OCI-LY3 (cell line): ENCODE results near the gene POU5F1.

Experiments used
- H2AFZ ChIP-seq: fragments of 200-600, 300-600 bp; shearing (Covaris generic); 2 replicates; pipeline ENCODE4 v1.6.0; 2014; ENCODE audit warnings: antibody characterized with exemption, low read depth, low read length
- H3K27ac ChIP-seq: fragments of 200-600, 300-600 bp; sonication (generic); 2 replicates; pipeline ENCODE4 v1.5.1; 2014; ENCODE audit warnings: mild to moderate bottlenecking, low read length, moderate library complexity, mixed read lengths
- H3K27me3 ChIP-seq: fragments of 200-600, 300-600 bp; sonication (generic); 2 replicates; pipeline ENCODE4 v1.6.1; 2014; ENCODE audit warnings: low read depth, low read length, mixed read lengths
- H3K36me3 ChIP-seq: fragments of 200-600, 300-600 bp; sonication (generic); replicated peaks from 2 replicates; pipeline ENCODE3; 2014; ENCODE audit warnings: low read depth, low read length, mixed read lengths
- H3K4me1 ChIP-seq: fragments of 300-600, 200-600 bp; sonication (generic); 2 replicates; pipeline ENCODE4 v1.6.1; 2014; ENCODE audit warnings: low read length, mixed read lengths
- H3K4me2 ChIP-seq: fragments of 200-600, 300-600 bp; sonication (generic); 2 replicates; pipeline ENCODE4 v1.6.1; 2014; ENCODE audit warnings: low read length, mixed read lengths
- H3K4me3 ChIP-seq: fragments of 300-600, 200-600 bp; sonication (generic); 2 replicates; pipeline ENCODE4 v1.5.1; 2014; ENCODE audit warnings: antibody characterized with exemption, mild to moderate bottlenecking, low read length, moderate library complexity
- H3K79me2 ChIP-seq: fragments of 300-600, 200-600 bp; shearing (Covaris generic); 2 replicates; pipeline ENCODE4 v1.6.1; 2014; ENCODE audit warnings: mild to moderate bottlenecking, low read length, mixed read lengths
- H3K9ac ChIP-seq: fragments of 300-600, 200-600 bp; shearing (Covaris generic); 2 replicates; pipeline ENCODE4 v1.6.0; 2014; ENCODE audit warnings: mild to moderate bottlenecking, low read length, moderate library complexity
- H3K9me3 ChIP-seq: fragments of 200-600, 300-600 bp; shearing (Covaris generic); 2 replicates; pipeline ENCODE4 v1.6.1; 2014; ENCODE audit warnings: low read length, mixed read lengths; ENCODE audit not compliant: insufficient read depth
- H4K20me1 ChIP-seq: fragments of 200-600, 300-600 bp; sonication (generic); 2 replicates; pipeline ENCODE4 v1.6.1; 2016; ENCODE audit warnings: low read length, mixed read lengths; ENCODE audit not compliant: insufficient read depth
- EZH2phosphoT487 ChIP-seq: fragments of 200-600 bp; shearing (Covaris generic); IDR thresholded peaks from 2 replicates; pipeline ENCODE4 v1.6.1; 2018; ENCODE audit warnings: antibody characterized with exemption, mixed run types, low read depth
- TF ChIP-seq, protein P1 (sequence below): fragments of 200-600, 300-600 bp; sonication (generic); IDR thresholded peaks from 2 replicates; pipeline ENCODE4 v1.5.1; 2014; ENCODE audit warnings: antibody characterized with exemption, low read length, low read depth

The POU5F1 gene

DNA sequence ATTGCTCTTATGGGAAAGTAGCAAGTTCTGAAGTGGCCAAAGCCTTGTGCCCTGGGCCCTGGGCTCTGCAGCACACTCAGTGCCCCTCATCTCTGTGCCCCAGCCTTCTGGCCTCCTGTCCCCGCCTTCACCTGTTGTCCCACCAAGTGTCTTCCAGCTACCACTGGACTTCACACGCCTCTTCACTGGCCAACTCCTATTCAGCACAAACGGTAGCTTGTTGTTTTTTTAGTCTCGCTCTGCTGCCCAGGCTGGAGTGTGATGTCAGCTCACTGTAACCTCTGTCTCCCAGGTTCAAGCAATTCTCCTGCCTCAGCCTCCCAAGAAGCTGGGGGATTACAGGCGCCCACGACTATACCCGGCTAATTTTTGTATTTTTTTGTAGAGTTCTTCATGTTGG is 17.7 kb downstream of the POU5F1 start:
- Histone ChIP-seq H3K4me1 (peaks cover 6% of the 10 kb centered on the region; the same call in 1 of the 2 replicates), H3K27me3 (no peaks in the 10 kb centered on the region), H2AFZ (no peak overlapping the region), H3K9ac (no peak overlapping the region), H4K20me1 (no peaks in the 10 kb centered on the region), H3K4me2 (no peak overlapping the region), H3K9me3 (no peaks in the 10 kb centered on the region), H3K27ac (no peak overlapping the region), H3K4me3 (no peak overlapping the region), H3K79me2 (peaks cover 11% of the 10 kb centered on the region), H3K36me3 (peaks cover 15% of the 10 kb centered on the region)
- TF ChIP-seq, protein P1, sequence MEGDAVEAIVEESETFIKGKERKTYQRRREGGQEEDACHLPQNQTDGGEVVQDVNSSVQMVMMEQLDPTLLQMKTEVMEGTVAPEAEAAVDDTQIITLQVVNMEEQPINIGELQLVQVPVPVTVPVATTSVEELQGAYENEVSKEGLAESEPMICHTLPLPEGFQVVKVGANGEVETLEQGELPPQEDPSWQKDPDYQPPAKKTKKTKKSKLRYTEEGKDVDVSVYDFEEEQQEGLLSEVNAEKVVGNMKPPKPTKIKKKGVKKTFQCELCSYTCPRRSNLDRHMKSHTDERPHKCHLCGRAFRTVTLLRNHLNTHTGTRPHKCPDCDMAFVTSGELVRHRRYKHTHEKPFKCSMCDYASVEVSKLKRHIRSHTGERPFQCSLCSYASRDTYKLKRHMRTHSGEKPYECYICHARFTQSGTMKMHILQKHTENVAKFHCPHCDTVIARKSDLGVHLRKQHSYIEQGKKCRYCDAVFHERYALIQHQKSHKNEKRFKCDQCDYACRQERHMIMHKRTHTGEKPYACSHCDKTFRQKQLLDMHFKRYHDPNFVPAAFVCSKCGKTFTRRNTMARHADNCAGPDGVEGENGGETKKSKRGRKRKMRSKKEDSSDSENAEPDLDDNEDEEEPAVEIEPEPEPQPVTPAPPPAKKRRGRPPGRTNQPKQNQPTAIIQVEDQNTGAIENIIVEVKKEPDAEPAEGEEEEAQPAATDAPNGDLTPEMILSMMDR = no peak
- no peak for TF ChIP-seq EZH2phosphoT487

DNA sequence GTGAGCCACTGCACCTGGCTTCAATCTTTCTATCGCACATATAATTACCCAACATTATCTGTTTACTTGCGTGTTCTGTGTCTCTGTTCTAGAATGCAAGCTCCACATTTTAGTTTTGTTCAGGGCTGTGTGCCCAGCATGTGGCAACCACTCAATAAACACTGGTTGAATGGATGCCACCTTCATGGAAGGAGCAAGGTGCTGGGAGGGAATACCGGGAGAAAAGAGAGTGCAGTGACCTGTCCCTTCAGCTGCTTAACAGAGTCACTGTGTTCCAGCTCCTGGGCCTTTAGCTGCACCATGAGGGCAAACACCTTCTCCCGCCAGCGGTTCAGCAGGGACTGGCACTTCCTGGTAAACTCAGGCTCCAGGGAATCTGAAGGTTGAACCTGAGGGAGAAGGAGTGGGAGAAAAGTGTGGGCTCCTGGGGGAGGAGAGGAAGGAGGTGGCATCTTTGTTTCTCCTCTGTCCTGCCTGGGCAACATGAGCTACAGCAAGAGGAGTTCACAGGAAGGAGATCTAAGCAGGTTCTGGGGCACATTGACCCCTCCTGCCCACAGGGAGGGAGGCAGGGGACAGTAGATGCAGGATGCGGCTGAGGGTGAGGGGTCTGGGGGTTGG is 20.5 kb downstream of the POU5F1 start:
- Histone ChIP-seq H3K27ac (no peak overlapping the region), H3K4me3 (no peak overlapping the region), H3K9ac (no peak overlapping the region), H3K79me2 (no peaks in the 10 kb centered on the region), H3K4me2 (no peak overlapping the region), H3K27me3 (no peaks in the 10 kb centered on the region), H3K36me3 (peaks cover 2% of the 10 kb centered on the region), H4K20me1 (no peaks in the 10 kb centered on the region), H3K9me3 (no peaks in the 10 kb centered on the region), H3K4me1 (no peaks in the 10 kb centered on the region), H2AFZ (no peak overlapping the region)
- no peak for TF ChIP-seq EZH2phosphoT487
- TF ChIP-seq, protein P1 = no peak

DNA sequence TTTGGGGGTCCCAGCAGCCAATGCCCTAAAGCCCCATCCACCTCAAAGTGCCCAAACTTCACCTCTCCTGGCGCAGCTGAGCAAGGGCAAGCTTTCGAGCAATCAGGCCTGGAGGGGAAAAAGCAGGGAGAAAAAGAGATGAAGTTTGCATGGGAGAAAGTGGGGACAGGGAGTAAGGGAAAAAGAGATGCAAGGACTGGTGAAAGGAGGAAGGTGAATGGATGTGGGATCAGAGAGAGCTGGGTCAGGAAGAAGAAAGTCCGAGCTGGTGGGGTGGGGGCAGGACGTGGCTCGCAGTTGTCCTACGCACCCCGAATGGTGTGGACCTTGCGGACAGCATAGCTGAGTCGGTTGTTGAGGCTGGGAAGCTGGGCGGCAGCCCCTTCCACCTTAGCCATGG is 25.1 kb downstream of the POU5F1 start:
- Histone ChIP-seq H3K9ac (no peak overlapping the region), H2AFZ (no peak overlapping the region), H3K9me3 (no peaks in the 10 kb centered on the region), H4K20me1 (no peaks in the 10 kb centered on the region), H3K27ac (no peak overlapping the region), H3K4me2 (no peak overlapping the region), H3K36me3 (peaks cover 2% of the 10 kb centered on the region), H3K27me3 (no peaks in the 10 kb centered on the region), H3K4me3 (no peak overlapping the region), H3K79me2 (no peaks in the 10 kb centered on the region), H3K4me1 (no peaks in the 10 kb centered on the region)
- TF ChIP-seq, protein P1 = no peak
- no peak for TF ChIP-seq EZH2phosphoT487

DNA sequence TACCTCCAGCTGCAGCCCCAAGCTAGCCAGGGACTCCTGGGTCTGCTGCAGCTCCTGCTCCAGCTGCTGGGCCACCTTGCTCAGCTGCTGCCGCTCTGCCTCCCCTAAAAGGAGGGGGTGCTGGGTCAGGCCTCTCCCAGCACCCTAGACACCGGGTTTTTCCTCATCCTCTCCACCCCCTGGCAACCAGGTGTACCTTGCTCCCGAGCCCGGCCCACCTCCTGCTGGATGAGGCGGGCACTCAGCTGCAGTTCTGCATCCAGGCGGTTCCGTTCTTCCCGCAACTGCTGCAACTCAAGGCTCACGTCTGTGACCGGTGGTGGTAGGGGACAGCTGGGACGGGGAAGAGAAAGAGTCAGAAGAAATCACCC is 25.5 kb downstream of the POU5F1 start:
- Histone ChIP-seq H2AFZ (no peak overlapping the region), H3K4me3 (no peak overlapping the region), H3K36me3 (peaks cover 2% of the 10 kb centered on the region), H3K27ac (no peak overlapping the region), H3K9ac (no peak overlapping the region), H3K79me2 (no peaks in the 10 kb centered on the region), H4K20me1 (no peaks in the 10 kb centered on the region), H3K9me3 (no peaks in the 10 kb centered on the region), H3K4me1 (no peaks in the 10 kb centered on the region), H3K4me2 (no peak overlapping the region), H3K27me3 (no peaks in the 10 kb centered on the region)
- no peak for TF ChIP-seq EZH2phosphoT487
- TF ChIP-seq, protein P1 = no peak
